ENCODE measurements around the gene KCNAB2.

DNA sequence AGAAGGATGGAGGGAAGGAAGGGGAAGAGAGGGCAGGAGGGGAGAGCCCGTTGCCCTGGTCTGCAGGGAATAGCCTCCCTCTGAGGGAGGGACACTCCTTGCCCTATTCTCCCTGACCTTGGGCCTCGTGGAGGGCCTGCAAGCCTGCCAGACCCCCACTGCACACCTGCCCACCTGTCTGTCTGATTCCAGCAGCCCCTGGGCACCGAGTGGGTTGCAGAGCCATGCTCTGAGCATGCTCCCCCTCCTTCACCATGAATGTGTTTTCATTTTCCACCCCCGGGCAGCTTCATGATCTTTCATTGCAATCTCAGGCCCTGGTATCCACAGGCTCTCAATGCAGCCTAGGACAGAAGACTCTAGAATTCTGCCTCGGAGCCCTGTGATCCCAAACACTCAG, 48.4 kb upstream of the KCNAB2 start:
- no peak for TF ChIP-seq CTCF (IDR thresholded peaks at IDR 0.05)
- no peak for TF ChIP-seq POLR2A (IDR thresholded peaks at IDR 0.05)
- TF ChIP-seq POLR2AphosphoS5 (IDR thresholded peaks at IDR 0.05), result no peak
- TF ChIP-seq EP300 (IDR thresholded peaks at IDR 0.05), result no peak
